ENCODE results near the gene RBM47.

DNA sequence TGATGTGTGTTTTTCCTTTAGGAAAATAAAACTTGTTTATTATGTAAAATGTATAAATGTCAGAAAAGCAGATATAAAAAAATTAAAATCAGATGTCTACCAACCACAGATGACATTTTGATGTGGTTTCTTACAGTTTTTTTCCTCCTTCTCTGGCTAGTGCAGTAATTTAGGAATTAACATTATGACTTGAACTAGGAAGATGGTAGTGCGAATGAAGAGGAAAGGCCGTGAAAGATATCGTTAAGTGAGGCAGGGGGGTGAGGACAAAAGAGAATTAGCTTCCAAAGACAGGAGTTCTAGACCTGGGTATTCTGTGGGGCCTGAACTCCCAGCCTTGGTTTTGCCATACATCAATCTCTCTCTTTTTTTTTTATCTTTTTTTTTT, 98.0 kb downstream of the RBM47 start:
- TF ChIP-seq, protein P1, sequence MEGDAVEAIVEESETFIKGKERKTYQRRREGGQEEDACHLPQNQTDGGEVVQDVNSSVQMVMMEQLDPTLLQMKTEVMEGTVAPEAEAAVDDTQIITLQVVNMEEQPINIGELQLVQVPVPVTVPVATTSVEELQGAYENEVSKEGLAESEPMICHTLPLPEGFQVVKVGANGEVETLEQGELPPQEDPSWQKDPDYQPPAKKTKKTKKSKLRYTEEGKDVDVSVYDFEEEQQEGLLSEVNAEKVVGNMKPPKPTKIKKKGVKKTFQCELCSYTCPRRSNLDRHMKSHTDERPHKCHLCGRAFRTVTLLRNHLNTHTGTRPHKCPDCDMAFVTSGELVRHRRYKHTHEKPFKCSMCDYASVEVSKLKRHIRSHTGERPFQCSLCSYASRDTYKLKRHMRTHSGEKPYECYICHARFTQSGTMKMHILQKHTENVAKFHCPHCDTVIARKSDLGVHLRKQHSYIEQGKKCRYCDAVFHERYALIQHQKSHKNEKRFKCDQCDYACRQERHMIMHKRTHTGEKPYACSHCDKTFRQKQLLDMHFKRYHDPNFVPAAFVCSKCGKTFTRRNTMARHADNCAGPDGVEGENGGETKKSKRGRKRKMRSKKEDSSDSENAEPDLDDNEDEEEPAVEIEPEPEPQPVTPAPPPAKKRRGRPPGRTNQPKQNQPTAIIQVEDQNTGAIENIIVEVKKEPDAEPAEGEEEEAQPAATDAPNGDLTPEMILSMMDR (IDR thresholded peaks at IDR 0.05; ENCODE audit: low read depth, low read length), result no peak
- no peak for TF ChIP-seq EZH2phosphoT487 (IDR thresholded peaks at IDR 0.05; ENCODE audit: low read depth)
